Panc1 (cell line): ENCODE results near the gene ATP5ME.

Experiments
- POLR2AphosphoS5 ChIP-seq: IDR thresholded peaks from 2 replicates; pipeline ENCODE4 v1.6.1; 2012; ENCODE audit warnings: mild to moderate bottlenecking, low read depth, low read length, moderate library complexity
- SIN3A ChIP-seq: IDR thresholded peaks from 2 replicates; pipeline ENCODE4 v1.6.1; 2012; ENCODE audit warnings: low read depth, mild to moderate bottlenecking, low read length, moderate library complexity, borderline replicate concordance; ENCODE audit not compliant: insufficient read depth
- TCF7L2 ChIP-seq: IDR thresholded peaks from 2 replicates; pipeline ENCODE4 v1.6.1; 2011; ENCODE audit warnings: mild to moderate bottlenecking, low read depth, low read length, inconsistent platforms
- TF ChIP-seq, protein P1 (sequence below): fragments of 450-650 bp; IDR thresholded peaks from 2 replicates; pipeline ENCODE4 v1.5.1; 2017; ENCODE audit warnings: mild to moderate bottlenecking
- TF ChIP-seq, protein P2 (sequence below), 2 experiments: IDR thresholded peaks; 2 replicates each; pipeline ENCODE4 v1.6.1; 2011 to 2012; ENCODE audit warnings: low read depth in 2 of 2, control low read depth in 1 of 2, low read length in 1 of 2, mild to moderate bottlenecking in 1 of 2, moderate library complexity in 1 of 2; ENCODE audit not compliant: insufficient read depth in 1 of 2

DNA sequence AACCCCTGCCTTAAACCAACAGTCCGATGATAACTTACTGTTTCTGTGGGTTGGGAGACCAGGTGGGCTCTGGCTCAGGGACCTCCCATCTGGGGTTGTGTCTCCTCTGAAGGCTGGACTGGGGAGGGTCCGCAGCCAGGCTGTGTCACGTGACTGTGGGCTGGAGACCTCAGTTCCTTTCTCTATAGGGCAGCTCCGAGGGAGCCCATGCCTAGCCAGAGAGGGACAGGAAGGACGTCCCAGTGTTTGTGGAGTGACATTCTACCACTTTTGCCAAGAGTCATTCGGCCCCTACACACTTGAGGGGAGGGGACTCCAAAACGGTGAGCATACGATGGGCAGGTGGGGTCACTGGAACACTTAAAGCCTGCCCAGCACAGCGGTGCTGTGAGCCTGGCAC lies 36.0 kb upstream of the ATP5ME start:
- TF ChIP-seq, protein P1, sequence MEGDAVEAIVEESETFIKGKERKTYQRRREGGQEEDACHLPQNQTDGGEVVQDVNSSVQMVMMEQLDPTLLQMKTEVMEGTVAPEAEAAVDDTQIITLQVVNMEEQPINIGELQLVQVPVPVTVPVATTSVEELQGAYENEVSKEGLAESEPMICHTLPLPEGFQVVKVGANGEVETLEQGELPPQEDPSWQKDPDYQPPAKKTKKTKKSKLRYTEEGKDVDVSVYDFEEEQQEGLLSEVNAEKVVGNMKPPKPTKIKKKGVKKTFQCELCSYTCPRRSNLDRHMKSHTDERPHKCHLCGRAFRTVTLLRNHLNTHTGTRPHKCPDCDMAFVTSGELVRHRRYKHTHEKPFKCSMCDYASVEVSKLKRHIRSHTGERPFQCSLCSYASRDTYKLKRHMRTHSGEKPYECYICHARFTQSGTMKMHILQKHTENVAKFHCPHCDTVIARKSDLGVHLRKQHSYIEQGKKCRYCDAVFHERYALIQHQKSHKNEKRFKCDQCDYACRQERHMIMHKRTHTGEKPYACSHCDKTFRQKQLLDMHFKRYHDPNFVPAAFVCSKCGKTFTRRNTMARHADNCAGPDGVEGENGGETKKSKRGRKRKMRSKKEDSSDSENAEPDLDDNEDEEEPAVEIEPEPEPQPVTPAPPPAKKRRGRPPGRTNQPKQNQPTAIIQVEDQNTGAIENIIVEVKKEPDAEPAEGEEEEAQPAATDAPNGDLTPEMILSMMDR: no peak
- TF ChIP-seq POLR2AphosphoS5 (no peak), SIN3A (no peak), TCF7L2 (no peak)
- TF ChIP-seq, protein P2, sequence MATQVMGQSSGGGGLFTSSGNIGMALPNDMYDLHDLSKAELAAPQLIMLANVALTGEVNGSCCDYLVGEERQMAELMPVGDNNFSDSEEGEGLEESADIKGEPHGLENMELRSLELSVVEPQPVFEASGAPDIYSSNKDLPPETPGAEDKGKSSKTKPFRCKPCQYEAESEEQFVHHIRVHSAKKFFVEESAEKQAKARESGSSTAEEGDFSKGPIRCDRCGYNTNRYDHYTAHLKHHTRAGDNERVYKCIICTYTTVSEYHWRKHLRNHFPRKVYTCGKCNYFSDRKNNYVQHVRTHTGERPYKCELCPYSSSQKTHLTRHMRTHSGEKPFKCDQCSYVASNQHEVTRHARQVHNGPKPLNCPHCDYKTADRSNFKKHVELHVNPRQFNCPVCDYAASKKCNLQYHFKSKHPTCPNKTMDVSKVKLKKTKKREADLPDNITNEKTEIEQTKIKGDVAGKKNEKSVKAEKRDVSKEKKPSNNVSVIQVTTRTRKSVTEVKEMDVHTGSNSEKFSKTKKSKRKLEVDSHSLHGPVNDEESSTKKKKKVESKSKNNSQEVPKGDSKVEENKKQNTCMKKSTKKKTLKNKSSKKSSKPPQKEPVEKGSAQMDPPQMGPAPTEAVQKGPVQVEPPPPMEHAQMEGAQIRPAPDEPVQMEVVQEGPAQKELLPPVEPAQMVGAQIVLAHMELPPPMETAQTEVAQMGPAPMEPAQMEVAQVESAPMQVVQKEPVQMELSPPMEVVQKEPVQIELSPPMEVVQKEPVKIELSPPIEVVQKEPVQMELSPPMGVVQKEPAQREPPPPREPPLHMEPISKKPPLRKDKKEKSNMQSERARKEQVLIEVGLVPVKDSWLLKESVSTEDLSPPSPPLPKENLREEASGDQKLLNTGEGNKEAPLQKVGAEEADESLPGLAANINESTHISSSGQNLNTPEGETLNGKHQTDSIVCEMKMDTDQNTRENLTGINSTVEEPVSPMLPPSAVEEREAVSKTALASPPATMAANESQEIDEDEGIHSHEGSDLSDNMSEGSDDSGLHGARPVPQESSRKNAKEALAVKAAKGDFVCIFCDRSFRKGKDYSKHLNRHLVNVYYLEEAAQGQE (IDR thresholded peaks at IDR 0.05; ENCODE audit: insufficient read depth in 1 of 2, low read depth in 2 of 2, low read length in 1 of 2): no peak
